ENCODE results near the gene ACSF2.
"Not testable (repeated sequence)": the region's sequence is repeated elsewhere in the genome, so short reads cannot be mapped to it uniquely, and the experiment has no call there.

The ACSF2 gene, protein sequence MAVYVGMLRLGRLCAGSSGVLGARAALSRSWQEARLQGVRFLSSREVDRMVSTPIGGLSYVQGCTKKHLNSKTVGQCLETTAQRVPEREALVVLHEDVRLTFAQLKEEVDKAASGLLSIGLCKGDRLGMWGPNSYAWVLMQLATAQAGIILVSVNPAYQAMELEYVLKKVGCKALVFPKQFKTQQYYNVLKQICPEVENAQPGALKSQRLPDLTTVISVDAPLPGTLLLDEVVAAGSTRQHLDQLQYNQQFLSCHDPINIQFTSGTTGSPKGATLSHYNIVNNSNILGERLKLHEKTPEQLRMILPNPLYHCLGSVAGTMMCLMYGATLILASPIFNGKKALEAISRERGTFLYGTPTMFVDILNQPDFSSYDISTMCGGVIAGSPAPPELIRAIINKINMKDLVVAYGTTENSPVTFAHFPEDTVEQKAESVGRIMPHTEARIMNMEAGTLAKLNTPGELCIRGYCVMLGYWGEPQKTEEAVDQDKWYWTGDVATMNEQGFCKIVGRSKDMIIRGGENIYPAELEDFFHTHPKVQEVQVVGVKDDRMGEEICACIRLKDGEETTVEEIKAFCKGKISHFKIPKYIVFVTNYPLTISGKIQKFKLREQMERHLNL

DNA sequence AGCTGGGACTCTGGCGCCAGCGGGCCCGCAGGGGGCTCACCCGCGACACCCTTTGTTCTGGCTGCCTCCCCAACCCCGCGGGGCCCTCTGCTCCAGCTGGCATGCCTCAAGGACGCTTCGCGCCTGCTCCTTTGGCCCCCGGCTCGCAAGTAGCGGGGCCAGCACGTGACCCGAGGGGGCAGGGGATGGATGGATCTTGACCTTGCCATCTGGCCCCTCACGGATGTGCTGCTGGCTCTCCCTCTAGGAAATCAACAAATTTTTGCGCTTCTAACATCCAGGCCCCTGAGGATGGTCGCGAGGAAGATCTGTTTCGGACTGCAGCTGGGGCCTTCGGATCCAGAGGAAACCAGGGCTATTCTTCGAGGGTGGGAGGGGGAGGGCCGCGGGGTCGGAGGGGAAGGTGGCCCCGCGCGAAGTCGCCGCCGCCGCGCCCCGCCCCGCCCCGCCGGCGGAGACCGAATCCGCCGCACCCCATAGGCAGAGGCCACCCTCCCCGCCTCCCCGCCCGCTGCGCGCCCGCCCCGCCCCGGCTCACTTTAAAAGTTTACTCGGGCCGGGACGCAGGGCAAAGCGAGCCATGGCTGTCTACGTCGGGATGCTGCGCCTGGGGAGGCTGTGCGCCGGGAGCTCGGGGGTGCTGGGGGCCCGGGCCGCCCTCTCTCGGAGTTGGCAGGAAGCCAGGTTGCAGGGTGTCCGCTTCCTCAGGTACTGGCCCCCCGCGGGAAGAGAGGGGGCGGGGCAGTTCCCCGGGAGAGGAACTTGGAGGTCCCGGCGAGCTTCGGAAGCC, at the start of gene ACSF2:
ACSF2 (plus strand) TSS at position 537 of the 790 bp plus-strand sequence; CDS start at position 581, 44 bp downstream.
- peak; percentile 52 for DNase-seq

DNA sequence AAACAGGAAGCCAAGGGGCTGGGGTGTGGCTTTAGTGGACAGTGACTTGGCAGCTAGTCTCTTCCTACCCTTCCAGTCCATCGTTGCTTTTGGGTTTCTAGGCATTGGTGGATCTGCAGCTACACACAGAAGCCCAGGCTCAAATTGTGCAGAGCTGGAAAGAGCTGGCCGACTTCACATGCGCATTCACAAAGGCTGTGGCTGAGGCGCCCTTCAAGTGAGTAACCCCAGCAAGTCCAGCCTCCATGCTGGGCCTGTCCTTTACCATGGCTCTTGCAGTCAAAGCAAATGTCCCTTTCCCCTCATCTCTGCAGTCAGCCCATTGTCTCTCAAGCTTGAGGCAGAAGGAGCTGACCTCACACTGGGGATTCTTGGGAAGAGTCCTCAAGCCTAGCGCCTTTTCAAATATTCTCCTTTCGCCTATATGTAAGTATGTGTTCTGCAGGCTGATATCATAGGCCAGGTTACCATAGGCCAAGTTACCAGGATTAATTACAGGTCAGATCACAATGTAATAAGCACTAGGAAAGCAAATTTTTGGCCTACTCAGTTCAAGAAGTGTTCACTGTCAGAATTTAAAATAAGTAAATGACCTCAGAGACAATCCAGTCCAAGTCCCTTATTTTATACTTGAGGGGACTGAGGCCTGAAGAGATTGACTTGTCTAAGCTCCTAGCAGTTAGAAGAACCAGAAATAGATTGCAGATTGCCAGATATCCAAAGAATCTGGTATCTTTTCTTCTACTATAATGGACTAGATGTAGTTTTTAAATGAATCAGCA, 46.5 kb upstream of the ACSF2 start:
- DNase-seq = no peak

DNA sequence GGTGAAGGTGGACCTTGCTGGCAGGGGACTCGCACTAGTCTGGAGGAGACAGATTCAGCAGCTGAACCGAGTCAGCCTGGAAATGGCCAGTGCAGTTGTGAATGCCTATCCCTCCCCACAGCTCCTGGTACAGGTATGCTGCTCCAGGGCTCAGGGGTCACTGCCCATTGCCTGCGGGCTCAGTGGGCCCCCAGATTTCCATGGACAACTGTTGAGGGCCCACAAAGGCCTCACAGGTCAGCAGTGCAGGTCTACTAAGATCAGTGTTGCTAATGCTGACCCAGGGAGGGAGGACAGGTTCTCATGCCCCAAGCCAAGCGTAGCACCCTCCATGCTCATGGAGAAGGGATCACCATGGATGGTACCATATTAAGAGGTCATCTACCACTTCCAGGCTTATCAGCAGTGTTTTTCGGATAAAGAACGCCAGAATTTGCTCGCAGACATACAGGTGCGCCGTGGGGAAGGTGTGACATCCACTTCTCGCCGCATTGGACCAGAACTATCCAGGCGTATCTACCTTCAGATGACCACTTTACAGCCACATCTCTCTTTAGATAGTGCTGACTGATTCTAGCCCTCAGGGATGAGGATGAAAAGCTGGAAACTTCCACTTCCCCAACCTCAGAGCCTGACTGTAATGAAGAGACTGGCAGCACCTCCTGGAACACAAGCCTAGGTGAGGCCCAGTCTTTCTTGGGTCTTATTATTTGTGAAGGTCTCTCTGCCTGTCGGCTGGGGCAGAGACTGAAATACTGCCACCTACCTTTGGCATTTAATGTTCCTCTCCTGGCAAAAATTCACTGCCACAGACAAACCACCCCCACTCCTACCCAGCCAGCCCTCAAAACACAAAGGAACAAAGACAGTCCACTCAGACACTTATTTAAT, 45.4 kb upstream of the ACSF2 start:
- no peak for DNase-seq

DNA sequence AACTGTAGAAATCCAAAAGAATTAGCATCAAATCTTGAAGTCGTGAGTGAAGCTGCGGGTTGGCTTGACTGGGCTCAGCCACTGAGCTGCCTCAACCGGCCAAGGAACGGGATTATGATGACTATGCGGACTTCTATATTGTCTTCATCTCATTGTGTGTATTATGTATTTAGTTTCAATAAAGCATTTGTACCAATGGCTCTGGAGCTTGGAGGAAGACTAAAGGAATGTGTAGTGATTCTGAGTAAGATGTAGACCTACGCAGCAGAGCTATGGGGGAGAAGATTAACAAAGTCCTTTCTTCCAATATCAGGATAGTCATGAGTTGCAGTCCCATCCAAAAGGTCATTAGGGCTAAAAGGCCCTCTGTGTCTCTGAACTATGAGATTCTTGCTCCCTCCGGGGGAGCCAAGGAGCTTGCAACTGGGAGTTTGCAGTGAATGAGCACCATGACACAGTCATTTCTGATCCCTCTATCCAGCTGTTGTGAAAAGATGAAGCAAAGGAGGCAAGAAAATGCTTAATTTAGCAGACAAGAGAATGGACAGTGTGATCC, 44.7 kb upstream of the ACSF2 start:
- no peak for DNase-seq

DNA sequence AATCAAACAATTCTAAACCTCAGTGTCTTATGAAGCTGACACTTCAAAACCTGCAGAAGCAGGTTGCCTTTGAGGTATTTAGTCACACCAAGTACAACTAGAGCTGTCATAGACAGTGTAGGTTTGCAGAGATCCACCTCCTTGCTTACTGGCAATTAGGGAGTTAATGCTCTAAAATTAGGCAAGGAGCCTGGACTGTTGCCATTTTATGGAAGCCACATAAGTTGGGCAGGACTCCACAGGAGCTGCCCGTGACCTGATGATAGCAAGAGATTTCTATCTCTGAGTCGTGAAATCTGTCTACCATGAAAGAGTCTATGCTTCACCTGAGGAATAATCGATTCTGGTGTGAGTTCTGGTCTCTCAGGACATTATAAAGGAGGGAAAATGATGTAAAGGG, 44.1 kb upstream of the ACSF2 start:
- no peak for DNase-seq

DNA sequence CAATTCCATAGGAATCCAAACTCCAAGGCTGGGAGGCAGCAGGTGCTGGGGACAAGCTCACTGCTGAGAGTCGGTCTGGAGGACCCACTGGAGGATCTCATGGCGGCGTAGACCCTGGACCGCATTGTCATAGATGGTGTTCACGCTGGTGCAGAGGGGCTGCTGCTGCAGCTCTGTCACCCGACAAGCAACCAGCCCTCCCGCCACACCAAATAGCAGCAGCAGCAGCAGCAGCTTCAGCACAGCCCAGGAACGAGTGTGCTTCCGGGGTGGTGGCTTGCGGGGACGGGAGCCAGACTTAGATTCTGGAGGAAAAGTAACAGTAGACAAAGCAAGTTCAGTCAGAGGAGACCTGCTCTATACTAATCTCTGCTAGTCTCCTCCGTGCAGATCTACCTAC, 43.1 kb upstream of the ACSF2 start:
- DNase-seq = no peak

DNA sequence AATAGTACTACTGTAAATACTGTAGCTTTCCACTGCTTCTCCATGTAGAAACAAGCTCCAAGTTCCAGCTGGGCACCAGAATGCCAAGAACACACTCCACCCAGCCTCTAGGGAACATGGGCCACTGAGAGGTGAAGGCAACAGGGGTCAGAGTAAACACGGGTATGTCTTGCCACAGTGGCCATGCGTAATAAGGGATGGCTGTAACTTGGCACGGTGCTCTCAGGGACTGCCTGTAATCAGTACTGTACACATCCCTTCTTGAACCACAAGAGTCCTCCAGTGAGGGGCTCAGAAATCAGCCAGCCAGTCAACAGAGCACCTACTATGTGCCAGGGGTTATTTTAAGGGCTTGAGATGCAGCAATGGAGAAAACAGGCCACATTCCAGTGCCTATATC, 39.5 kb upstream of the ACSF2 start:
- DNase-seq = no peak

DNA sequence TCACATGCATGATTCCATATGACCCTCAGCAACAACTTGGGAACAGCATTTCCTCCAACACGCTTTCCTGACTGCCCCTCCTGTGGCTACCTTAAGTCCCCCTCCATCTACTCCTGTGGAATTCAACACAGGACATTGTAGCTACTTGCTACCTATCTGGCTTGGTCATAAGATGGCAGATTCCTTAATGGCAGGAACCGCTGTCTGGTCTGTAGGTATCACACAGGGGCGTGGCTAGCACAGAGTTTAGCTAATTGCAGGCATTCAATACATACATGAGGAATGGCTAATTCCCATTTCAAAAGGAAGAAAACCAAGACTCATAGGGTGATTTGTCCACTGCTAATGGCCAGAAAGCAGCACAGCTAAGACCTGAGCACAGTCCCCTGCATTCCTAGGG, 37.3 kb upstream of the ACSF2 start:
- DNase-seq = no peak

DNA sequence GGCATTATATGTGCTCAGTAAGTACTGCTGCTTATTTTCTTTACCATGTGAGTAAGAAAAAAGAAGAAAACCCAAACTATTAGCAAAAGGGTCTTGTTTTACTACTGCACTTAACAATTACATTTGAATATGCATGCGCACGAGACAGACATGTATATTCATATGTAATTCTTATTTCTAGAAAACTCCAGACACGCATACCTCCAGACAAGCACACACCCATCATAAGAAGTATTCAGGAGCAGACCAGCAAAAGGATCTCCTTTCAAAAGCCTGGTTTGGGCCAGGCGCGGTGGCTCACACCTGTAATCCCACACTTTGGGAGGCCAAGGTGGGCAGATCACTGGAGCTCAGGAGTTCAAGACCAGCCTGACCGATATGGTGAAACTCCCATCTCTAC, 36.5 kb upstream of the ACSF2 start:
- DNase-seq = no peak

DNA sequence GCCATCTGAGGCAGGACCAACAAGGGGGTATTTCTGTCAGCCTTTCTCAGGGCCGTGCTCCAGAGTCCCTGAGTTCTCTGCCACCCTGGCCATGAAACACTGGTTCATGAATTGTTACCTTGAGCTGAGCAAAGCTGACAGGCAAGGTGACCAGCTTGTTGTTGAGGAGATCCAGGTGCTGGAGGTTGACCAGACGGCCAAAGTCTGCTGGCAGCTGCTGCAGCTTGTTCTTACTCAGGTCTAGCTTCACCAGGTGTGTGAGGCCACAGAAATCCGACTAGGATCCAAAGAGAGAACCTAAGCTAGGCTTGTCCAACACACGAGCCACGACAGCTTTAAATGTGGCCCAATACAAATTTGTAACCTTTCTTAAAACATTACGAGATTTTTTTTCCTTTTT, 33.4 kb upstream of the ACSF2 start:
- DNase-seq = no peak

DNA sequence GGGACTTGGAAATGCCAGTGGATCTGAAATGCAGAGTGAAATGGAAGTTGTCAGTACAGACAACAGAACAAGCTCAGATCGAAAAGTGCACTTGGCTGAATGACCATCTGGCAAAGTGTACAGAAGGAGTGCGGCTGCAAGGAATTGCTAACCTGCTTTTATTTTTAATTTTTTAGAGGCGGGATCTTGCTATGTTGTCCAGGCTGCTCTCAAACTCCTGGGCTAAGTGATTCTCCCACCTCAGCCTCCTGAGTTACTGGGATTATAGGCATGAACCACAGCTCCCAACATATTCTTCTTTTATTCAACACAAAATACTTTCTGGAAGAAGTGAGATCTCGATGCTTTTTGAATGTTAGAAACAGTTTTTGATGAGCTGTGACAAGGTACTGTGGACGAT, 32.3 kb upstream of the ACSF2 start:
- no peak for DNase-seq

DNA sequence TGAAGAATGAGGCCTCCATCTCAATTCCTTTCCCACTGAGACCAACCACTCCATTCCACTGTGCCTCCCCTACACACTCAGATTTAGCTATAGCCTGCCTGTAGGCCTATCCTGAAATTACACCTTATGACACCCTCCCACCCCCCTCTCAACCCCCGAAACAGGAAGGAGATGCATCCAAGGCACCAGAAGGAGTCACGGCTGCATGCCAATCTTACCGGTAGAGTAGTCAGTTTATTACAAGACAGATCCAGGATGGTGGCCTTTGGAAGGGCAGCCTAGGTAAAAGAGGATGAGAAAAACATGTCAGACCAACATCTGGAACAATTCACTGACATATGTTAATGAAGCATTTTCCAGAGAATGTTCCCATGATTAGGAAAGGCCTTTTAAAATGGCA, 31.3 kb upstream of the ACSF2 start:
- no peak for DNase-seq

DNA sequence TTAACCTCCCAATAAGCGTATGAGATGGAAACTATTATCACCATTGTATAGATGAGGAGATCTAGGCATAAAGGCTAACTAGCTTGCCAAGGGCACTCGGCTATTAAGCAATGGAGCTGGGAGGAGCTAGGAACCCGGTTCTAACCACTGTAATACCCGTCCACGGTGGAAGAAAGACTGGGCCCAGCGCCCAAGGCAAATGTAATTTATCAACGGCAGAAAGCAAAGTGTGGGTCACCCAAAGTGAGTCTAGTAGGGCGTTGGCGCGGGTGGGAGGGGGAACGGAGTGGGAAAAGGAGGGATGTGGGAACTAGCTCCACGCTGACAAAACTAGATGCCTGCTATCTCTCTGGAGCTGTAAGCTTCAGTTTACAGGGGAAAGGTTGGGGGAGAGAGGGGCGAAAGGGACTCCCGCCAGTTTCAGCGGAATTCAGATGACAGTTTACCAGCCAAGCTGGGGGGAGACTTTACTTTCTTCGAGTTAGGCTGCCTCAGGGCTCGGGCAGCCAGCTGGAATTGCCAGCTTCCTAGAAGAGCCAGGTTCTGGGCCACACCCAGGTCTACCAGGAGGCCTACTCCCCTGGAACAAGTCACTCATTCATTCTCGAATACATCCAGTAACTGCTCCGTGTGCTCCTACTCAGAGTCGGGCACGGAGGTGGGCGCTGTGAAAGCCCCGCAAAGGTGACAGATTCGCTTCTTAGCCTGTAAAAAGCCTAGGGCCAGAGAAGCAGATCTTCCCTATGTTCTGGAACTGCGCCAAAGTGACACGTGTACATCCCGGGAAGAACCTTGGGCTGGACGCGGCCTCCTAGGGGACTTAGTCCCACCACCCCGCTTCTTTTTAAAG, 29.5 kb upstream of the ACSF2 start:
- peak; percentile 46 for DNase-seq

DNA sequence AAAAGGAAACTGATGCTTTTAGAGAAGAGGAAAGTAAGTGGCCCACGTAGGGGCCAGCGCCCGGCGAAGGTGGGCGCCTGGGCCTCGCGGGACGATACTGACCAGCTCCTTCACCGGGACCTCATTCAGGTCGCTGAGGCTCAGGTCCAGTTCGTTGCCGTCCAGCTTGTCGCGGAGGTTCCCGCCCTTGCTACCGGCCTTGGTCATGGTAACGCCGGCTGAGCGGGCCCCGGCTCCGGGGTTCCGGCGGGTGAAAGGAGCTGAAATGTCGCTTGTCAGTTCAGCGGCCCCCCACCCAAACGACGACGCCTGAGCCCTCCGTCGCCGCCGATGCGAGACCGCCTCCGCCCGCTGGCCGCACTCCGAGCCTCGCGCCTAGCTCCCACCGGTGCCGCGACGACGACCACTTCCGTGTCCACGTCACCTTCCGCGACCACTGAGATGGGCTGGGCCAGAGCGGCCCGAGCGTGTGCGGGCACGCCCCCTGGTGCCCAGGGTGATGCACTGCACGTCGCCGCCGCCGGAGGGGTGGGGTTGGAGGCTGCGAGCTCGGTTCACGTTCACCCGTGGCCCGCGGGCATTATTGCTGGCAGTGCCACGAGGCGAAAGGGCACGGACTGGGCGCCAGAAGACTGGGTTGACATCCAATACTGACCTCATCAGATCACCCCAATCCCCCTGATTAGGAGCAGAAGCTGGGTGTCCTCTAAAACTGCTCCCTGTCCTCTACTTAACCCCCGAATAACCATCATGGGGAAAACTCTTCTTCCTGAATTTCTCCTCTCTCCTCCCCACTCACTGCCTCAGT, 28.7 kb upstream of the ACSF2 start, which contains the start of gene LRRC59:
LRRC59 (minus strand) TSS at position 413 of the 808 bp plus-strand sequence; CDS start at position 207, 206 bp downstream.
- DNase-seq = peak; percentile 81

DNA sequence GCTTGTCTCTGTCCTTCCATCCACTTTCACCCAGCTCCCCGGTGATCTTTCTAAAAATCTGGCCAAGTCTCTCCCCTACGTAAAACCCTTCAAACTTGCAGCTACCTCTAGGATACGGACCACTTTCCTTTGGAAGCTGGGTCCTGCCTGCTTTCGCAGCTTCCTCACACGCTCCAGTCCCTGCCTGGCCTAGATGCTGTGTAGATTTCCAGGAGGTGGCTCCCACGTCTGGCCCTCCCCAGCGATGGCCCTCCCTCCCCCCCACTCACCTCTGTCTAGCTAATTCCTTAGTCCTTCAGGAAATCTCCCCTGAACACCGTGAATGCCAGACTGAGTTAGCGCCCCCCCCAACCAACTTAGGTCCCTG, 28.1 kb upstream of the ACSF2 start:
- no peak for DNase-seq

DNA sequence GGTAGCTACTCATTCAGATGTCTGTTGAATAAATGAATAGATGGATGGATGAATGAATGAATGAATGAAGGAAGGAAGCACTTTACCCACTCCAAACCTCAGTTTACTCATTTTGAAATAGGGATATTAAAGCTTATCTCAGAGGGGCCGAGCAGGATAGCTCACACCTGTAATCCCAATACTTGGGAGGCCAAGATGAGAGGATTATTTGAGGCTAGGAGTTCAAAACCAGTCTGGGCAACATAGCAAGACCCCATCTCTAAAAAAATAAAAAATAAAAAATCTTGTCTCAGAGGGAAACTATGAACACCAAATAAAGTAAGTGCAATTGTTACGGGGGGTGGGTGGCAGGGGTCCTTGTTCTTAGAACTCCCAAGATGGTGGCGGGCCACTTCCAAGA, 27.3 kb upstream of the ACSF2 start:
- not testable (repeated sequence) for DNase-seq

DNA sequence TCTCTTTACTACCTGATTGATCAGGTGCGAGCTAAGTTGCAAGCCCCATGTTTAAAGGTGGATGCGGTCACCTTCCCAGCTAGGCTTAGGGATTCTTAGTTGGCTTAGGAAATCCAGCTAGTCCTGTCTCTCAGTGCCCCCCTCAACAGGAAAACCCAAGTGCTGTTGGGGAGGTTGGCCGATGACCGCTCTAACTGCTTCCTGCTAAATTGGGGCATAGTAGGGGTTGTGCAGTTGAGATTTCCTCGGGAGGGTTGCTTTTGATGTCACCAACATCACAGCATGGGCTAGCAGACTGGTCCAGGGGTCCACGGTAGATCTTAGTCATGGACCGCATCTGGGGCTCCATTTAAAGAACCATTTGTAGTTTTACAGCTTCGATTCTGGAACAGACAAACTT, 26.4 kb upstream of the ACSF2 start:
- not testable (repeated sequence) for DNase-seq

DNA sequence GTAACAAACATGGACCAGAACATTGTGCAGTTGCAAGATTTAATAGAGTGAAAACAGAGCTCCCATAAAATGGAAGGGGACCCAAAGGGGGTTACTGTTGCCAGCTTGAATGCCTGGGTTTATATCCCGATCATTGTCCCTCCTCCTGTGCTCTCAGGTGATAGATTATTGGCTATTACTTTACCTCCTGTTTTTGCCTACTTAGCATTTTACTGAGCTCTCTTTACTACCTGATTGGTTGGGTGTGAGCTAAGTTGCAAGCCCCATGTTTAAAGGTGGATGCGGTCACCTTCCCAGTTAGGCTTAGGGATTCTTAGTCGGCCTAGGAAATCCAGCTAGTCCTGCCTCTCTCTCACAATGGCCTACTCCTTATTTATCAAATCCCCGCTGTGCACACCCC, 20.7 kb upstream of the ACSF2 start:
- DNase-seq = not testable (repeated sequence)

DNA sequence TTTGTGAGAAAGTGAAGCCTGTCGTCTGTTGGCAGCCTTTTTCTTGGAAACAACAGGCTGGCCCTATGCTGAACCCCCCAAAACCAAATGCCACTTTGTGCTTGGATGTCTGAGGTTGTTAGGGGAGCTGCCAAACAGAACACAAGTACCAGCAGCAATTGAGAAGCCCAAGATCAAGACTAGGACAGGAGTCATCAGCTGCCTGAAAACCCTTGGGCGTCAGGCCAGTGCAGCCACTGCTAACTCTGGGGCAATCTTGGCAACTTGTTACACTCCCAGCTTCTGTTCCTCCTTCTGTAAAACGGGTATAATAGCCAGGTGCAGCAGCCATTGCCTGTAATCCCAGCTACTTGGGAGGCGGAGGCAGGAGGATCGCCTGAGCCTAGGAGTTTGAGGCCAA, 19.4 kb upstream of the ACSF2 start:
- DNase-seq = no peak

DNA sequence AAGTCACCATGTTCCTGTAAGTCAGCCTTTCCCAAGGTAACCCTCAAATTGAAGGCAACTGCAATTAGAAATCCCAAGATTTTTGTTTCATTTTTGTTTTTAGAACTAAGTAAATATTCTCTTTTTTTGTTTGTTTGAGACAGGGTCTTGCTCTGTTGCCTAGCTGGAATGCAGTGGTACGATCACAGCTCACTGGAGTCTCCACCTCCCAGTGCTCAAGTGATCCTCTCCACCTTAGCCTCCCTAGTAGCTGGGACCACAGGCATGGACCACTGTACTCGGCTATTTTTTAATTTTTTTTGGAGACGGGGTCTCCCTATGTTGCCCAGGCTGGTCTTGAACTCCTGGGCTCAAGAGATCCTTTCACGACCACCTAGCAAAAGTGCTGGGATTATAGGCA, 18.1 kb upstream of the ACSF2 start:
- DNase-seq = no peak
